ENCODE data around the gene PROK2. TPM values are rescaled to one million over a fixed set of nuclear protein-coding genes. Genes with fewer than 3 reads are reported as not detected.

Gene PROK2
- total RNA-seq, 1 donor from 2014 or later, result not detected

GRCh38 chr3:71771884-71772283 lies 13.1 kb downstream of the PROK2 start:
- H3K4me3 ChIP-seq (ENCODE audit: low read depth, low read length), result no peak overlapping the region
- TF ChIP-seq CTCF (conservative IDR thresholded peaks at IDR 0.05; ENCODE audit: low read depth, low read length), result no peak
- no peak for DNase-seq (ENCODE audit: low read depth)

- TF ChIP-seq CTCF (conservative IDR thresholded peaks at IDR 0.05; ENCODE audit: low read depth, low read length), result no peak
- no peak overlapping the region for H3K4me3 ChIP-seq (ENCODE audit: low read depth, low read length)
- no peak for DNase-seq (ENCODE audit: low read depth)
Measured at GRCh38 chr3:71771126-71771525, 13.8 kb downstream of the PROK2 start.

- no peak for DNase-seq (ENCODE audit: low read depth)
- TF ChIP-seq CTCF (conservative IDR thresholded peaks at IDR 0.05; ENCODE audit: low read depth, low read length), result no peak
- no peak overlapping the region for H3K4me3 ChIP-seq (ENCODE audit: low read depth, low read length)
Measured at GRCh38 chr3:71763426-71763825, 21.5 kb downstream of the PROK2 start.

GRCh38 chr3:71760140-71760539 lies 24.8 kb downstream of the PROK2 start:
- no peak overlapping the region for H3K4me3 ChIP-seq (ENCODE audit: low read depth, low read length)
- DNase-seq (ENCODE audit: low read depth), result no peak
- TF ChIP-seq CTCF (conservative IDR thresholded peaks at IDR 0.05; ENCODE audit: low read depth, low read length), result no peak

- no peak for TF ChIP-seq CTCF (conservative IDR thresholded peaks at IDR 0.05; ENCODE audit: low read depth, low read length)
- no peak overlapping the region for H3K4me3 ChIP-seq (ENCODE audit: low read depth, low read length)
- DNase-seq (ENCODE audit: low read depth), result no peak
Measured at GRCh38 chr3:71759401-71759800, 25.5 kb downstream of the PROK2 start.

- H3K4me3 ChIP-seq (ENCODE audit: low read depth, low read length), result no peak overlapping the region
- DNase-seq (ENCODE audit: low read depth), result no peak
- no peak for TF ChIP-seq CTCF (conservative IDR thresholded peaks at IDR 0.05; ENCODE audit: low read depth, low read length)
Measured at GRCh38 chr3:71758091-71758490, 26.9 kb downstream of the PROK2 start.

GRCh38 chr3:71754610-71755253 lies 30.2 kb downstream of the PROK2 start:
- no peak for DNase-seq (ENCODE audit: low read depth)
- TF ChIP-seq CTCF (conservative IDR thresholded peaks at IDR 0.05; ENCODE audit: low read depth, low read length), result no peak
- H3K4me3 ChIP-seq (ENCODE audit: low read depth, low read length), result peak overlapping the region; percentile 44
